Measurements from ENCODE around the gene CIC. TPM values are rescaled to one million over a fixed set of nuclear protein-coding genes. Genes with fewer than 3 reads are reported as not detected.
A peak's percentile ranks its signal among the peaks of the same experiment; 100 is the strongest.

CIC gene
- total RNA-seq, 4 donors from 2014 or later: 31.4 to 69.4 (median 49.0) TPM

DNA sequence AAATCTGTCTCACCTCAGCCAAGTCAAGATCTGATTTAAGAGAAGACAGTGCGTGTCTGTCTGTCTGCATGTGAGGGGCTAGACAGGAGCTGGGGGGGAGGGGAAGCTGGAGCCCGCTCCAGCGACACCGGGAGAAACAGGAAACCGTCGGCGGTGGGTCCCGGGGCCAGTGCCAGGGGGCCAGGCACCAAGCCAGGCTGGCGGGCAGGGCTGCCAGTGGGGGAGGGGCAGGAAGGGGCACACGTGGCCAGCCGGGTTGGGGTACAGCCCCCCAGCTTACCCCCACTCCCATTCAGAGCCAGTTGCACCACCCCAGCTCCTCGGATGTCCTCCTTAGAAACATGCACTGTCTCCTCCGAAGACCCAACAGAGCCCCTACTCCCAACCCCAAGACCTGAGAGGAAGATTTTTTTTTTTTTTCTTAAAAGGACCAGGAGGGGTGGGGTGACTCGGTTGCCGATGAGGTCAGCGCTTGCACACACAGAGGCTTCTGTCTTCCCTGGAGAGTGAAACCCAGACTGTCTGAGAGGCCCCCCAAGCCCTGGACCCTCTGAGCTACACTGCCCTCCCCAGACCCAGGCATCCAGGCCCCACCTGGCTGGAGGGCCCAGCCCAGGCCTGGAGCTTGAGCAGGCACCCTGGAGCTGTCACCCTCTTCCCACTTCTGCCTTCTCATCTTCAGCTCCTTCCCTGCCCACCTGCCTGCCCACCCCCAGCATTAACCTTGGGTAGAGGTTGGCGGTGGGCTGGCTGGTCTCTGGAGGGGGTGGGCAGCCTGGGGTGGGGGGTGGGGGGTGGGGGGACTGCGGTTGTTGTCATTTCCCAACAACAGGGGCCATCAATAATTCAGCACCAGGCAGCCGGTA, 18.2 kb upstream of the CIC start:
- Histone ChIP-seq H3K27me3 (no peaks in the 10 kb centered on the region), H3K9me3 (no peaks in the 10 kb centered on the region), H3K4me3 (peak overlapping the region in 1 of 2 donors; percentile 72), H3K27ac (peak overlapping the region; percentile 3 to 98 (median 96)), H3K36me3 (peaks cover 0 to 26% of the 10 kb centered on the region in 2 donors), H3K4me1 (peaks cover 0 to 82% (median 45%) of the 10 kb centered on the region in 3 donors)
- ATAC-seq: no peak
- TF ChIP-seq POLR2A (IDR thresholded peaks at IDR 0.05): no peak
- TF ChIP-seq EP300 (IDR thresholded peaks at IDR 0.05): no peak
- TF ChIP-seq POLR2AphosphoS5 (IDR thresholded peaks at IDR 0.05): no peak
- TF ChIP-seq, protein P1, sequence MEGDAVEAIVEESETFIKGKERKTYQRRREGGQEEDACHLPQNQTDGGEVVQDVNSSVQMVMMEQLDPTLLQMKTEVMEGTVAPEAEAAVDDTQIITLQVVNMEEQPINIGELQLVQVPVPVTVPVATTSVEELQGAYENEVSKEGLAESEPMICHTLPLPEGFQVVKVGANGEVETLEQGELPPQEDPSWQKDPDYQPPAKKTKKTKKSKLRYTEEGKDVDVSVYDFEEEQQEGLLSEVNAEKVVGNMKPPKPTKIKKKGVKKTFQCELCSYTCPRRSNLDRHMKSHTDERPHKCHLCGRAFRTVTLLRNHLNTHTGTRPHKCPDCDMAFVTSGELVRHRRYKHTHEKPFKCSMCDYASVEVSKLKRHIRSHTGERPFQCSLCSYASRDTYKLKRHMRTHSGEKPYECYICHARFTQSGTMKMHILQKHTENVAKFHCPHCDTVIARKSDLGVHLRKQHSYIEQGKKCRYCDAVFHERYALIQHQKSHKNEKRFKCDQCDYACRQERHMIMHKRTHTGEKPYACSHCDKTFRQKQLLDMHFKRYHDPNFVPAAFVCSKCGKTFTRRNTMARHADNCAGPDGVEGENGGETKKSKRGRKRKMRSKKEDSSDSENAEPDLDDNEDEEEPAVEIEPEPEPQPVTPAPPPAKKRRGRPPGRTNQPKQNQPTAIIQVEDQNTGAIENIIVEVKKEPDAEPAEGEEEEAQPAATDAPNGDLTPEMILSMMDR (IDR thresholded peaks at IDR 0.05): no peak
- 0 to 5% methylated on average over 7 to 10 of the region's 19 CpGs for WGBS, 2 donors (ENCODE audit: low coverage in 1 of 2)

DNA sequence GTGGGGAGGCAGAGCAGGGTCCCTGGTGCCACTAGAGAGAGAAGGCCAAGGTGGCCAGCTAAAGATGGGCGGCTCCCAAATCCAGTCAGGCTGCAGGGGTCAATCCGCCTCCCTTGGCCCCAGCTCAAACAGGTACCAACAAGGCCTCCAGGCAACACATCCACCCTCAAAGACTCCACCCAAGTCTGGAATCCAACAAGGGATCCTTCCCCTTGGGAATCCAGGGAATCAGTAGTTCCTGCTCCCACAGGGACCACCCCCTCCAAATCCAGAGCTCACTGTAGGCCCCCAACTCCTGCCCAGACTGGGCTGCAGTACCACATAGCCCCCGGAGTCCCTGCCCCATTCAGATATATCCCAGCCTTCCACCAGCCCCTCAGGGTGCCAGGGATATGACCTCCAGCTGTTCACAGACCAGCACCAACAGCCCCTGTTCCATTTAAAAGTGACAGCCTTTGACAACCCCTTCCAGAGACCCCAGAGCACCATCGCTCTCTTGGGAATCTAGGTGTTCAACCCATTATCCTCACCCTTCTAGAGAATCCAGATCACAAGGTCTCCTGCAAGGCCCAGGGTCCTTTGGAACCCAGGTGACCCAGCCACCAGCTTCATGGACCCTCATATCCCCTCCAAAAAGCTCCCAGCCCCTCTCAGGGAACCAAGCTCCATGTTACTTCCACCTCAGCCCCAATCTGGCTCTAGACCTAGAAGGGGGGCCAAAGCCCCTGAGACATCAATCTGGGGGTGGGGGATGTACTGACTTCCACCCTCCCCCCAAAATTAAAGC, 17.3 kb upstream of the CIC start:
- H3K4me3 ChIP-seq: peak overlapping the region in 1 of 2 donors; percentile 72
- H3K36me3 ChIP-seq: peaks cover 0 to 26% of the 10 kb centered on the region in 2 donors
- peaks cover 0 to 82% (median 44%) of the 10 kb centered on the region in 3 donors for H3K4me1 ChIP-seq
- no peaks in the 10 kb centered on the region for H3K27me3 ChIP-seq
- H3K27ac ChIP-seq: peak overlapping the region; percentile 95 to 98 (median 98)
- ATAC-seq: no peak
- no peak for TF ChIP-seq POLR2AphosphoS5 (IDR thresholded peaks at IDR 0.05)
- TF ChIP-seq, protein P1 (IDR thresholded peaks at IDR 0.05): no peak
- TF ChIP-seq EP300 (IDR thresholded peaks at IDR 0.05): no peak
- TF ChIP-seq POLR2A (IDR thresholded peaks at IDR 0.05): no peak
- H3K9me3 ChIP-seq: no peaks in the 10 kb centered on the region
- 43% methylated on average over 1 of the region's 4 CpGs; no CpG with 5 or more reads in 1 of the 2 donors for WGBS, 2 donors (ENCODE audit: low coverage in 1 of 2)

DNA sequence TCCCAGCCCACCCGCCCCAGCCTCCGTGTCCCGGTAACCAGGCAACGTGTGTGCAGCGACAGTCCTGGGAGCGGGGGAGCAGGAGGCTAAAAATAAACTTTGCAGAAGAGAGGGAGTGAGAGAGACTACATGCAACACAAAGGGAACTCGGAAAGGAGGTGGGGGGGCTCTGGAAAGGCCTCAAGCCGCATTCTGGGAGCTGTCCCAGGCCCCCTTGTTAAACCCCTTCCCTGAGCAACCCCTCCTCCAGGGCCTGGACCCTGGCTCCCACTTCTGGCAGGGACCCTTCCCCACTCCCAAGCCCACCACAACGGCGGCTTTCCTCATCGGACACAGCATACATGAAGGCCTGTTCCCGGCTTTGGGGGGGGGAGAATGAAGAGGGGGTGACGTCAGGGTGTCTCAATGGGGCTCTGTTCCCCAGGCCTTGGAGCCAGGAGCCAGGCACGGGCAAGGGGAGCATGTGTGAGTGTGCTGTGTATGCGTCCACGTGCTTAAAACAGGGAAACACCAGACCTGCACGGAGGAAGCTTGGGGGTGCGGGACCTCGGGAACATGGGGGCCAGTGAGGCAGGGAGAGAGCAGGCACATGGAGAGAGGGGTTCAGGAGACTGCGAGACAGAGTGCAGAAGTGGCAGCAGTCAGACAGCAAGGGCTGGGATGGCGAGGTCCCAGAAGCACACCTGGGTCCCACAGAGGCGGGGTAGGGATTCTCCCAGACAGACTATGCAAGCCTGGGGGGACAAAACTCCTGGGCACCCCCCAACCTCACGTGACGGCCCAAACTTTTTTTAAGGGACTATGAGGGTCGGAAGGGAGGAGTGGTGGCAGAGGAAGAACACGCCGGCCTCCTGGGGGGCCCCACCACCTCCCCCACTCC, 16.4 kb upstream of the CIC start:
- Histone ChIP-seq H3K4me1 (peaks cover 0 to 80% (median 40%) of the 10 kb centered on the region in 3 donors), H3K36me3 (peaks cover 0 to 25% of the 10 kb centered on the region in 2 donors), H3K27ac (peak overlapping the region; percentile 95 to 98 (median 98)), H3K9me3 (no peaks in the 10 kb centered on the region), H3K27me3 (no peaks in the 10 kb centered on the region), H3K4me3 (peak overlapping the region; percentile 72 to 87)
- no peak for ATAC-seq
- TF ChIP-seq EP300 (IDR thresholded peaks at IDR 0.05): no peak
- peak; percentile 8 for TF ChIP-seq POLR2AphosphoS5 (IDR thresholded peaks at IDR 0.05)
- TF ChIP-seq, protein P1 (IDR thresholded peaks at IDR 0.05): no peak
- TF ChIP-seq POLR2A (IDR thresholded peaks at IDR 0.05): peak in 1 of 2 donors; percentile 10
- 0 to 2% methylated on average over 8 to 14 of the region's 27 CpGs for WGBS, 2 donors (ENCODE audit: low coverage in 1 of 2)

DNA sequence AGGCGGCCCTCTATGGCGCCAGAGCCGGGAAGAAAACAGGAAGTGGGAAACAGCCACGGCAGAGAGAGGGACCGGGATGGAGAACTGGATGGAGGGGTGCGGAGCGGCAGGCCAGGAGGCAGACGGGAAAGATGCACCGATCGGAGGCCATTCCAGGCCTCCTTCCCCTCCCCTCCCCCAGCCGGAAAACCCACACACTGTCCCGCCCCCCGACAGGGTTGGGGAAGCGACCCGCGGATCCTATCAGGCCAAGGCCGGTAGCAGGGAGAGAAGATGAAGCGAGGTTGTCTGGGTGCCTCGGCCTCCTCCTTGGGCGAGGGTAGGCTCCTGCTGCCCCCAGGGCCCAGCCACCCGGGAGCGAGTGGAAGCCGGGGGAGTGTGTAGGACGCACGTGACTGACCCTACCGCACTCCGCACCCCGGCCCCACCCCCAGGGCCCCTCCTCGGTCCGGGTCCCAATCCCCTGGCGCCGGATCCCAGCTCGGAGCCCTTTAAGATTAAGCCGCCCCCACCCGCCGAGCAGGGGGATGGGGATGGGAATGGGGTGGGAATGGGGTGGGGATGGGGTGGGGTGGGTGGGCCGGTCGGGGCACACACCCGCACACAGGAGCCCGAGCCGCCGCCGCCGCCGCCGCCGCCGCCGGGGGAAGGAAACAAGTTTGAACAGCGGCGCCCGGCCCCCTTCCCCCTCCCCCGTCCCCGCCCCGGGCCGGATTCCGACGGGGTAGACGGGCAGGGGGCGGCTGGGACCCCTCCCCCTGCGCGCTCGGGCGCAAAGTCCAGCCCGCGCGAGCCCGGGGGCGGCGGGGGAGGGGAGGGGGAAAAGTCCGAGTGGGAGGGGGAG, 15.6 kb upstream of the CIC start:
- no peaks in the 10 kb centered on the region for H3K27me3 ChIP-seq
- TF ChIP-seq, protein P1 (IDR thresholded peaks at IDR 0.05): no peak
- peak; percentile 25 to 29 for TF ChIP-seq POLR2A (IDR thresholded peaks at IDR 0.05)
- no peak for TF ChIP-seq EP300 (IDR thresholded peaks at IDR 0.05)
- TF ChIP-seq POLR2AphosphoS5 (IDR thresholded peaks at IDR 0.05): peak; percentile 18
- H3K9me3 ChIP-seq: no peaks in the 10 kb centered on the region
- peak; percentile 15 for ATAC-seq
- peak overlapping the region; percentile 95 to 98 (median 98) for H3K27ac ChIP-seq
- peak overlapping the region; percentile 72 to 87 for H3K4me3 ChIP-seq
- peaks cover 0 to 71% (median 40%) of the 10 kb centered on the region in 3 donors for H3K4me1 ChIP-seq
- H3K36me3 ChIP-seq: peaks cover 0 to 16% of the 10 kb centered on the region in 2 donors
- WGBS, 2 donors (ENCODE audit: low coverage in 1 of 2): 0% methylated on average over 18 of the region's 71 CpGs; no CpG with 5 or more reads in 1 of the 2 donors
